Activated T-helper 1 cell treated with anti-CD3 and anti-CD28 coated beads, Interleukin-2, amount 50 U/mL, for 16 hours (primary cell): ENCODE measurements around the gene PGM5.

Experiments used
- DNase-seq, 2 donors: peaks; one replicate each; pipeline ENCODE4 v3.0.0-alpha.2; 2020; ENCODE audit warnings: low read depth in 1 of 2, low spot score in 1 of 2

Gene PGM5

DNA sequence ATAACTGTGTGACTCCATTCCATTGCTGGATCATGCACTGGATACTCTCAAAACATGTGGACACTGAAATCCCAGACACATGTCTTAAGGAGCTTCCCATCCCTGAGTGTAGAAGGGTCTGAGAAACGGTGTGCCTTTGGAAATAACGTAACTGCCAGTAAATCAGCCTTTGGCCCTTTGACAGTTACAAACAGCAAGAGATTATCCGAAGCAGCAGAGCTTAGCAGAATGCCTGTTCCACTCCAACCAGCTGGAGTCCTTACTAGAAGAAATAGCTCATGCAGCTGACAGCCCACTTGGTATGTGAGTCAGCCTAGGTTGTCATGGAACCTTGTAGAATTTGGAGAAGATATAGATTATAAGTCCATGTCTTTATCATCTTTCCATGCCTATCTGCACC lies 177.3 kb downstream of the PGM5 start:
- no peak for DNase-seq

DNA sequence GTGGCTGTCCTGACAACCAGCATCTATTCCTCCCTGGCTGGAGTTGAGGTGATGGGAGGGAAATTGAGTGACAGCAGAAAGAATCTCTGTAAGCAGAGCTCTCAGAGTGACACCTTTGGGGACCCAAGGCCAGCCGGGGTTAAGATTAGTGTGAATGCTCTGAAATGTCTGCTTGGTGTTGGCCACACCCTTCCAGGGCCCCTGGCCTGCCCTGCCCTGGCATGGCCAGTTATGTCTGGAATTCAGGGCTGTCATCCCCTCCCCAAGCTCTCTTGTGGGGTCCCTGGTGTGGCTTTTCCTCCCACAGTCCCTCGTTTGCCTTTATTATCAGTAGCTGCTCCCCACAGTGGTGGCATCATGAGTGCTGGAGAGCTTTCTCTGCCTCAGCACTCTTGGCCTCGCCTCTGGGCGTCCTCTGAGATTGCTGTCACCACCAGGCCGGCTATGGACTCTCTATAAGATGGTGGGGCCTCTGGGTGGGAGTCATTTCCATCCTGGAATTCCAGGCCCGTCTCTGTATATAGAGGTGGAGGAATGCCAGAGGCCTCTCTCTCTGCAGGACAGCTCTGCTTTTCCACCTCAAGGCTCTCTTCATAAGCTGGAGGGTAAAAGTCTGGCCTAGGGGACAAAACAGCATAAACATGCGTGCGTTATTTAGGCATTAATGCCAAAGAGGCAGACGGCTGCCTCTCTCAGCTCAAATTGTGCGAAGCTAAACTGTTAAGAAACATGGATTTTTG lies 180.6 kb downstream of the PGM5 start:
- DNase-seq, result no peak

DNA sequence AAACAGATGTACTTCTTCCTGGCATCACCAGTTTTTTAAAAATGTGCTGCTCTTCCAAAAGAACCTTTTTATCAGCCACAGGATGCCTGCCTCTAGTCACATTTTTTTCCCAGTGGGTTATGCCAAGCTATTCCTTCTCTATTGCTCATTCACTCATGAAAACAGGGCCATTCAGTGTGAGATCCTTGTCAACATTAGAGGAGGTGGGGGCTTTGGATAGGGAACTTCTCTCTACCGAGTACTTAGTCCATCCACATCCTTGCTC lies 181.1 kb downstream of the PGM5 start:
- DNase-seq, result no peak

DNA sequence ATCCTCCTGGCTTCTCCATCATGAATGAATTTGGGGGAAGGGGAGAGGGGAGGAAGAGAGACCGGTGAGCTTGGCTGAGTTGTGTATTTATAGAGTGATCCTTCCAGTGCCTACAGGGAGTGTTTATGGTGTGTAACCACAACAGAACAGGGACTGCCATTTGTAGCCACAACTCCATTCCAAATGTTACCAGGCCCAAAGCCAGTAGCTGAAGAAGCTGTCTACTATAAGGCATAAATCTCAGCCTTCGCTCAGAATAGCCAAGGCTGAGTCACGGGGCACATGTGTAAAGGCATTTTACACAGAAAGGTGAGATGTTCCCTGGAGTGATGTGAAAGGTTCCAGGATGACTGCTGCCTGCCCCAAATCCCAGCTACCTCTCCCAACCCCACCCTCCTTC lies 181.8 kb downstream of the PGM5 start:
- DNase-seq, result no peak

DNA sequence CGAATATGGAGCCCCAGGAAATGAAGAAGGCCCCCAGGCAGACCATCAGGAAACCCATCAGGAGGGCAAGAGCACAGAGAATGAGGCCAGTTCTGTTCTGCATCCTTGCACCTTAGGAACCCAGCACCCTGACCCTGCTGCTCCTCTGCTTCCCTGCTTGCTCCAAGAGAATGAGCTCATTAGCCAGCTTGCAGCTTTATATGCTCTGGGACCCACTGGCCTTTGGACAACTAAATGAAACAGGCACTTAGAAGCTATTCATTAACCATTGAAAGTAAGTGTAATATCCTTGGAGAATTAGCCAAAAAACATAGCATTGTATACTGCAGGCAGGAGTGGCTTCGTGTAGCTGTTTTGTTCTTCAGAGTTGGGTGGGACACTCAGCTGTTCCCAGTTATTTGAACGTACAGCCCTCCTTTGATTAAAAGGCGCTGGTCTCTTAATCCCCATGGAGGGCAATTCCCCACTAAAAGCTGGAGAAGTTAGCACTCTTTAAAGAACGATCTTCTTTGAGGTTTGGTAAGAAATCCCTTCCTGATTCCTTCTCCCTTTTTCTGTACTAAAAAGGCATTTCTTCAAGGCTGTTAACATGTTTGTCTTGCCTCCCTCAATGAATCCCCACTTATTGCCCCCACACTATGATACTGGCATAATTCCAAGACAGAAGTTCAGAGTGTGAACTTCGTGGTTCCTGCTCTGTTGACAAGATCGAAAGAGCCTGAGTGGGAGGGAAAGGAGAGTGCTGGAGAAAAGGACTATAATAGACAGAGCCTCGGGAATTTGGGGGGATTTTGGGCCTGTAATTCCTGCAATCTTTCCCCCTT lies 184.5 kb downstream of the PGM5 start, which contains the start of gene TMEM252:
Gene TMEM252, minus strand, starts transcription at position 172 of the 824 bp plus-strand sequence. Its CDS starts 69 bp downstream, at position 103.
- DNase-seq, result no peak

DNA sequence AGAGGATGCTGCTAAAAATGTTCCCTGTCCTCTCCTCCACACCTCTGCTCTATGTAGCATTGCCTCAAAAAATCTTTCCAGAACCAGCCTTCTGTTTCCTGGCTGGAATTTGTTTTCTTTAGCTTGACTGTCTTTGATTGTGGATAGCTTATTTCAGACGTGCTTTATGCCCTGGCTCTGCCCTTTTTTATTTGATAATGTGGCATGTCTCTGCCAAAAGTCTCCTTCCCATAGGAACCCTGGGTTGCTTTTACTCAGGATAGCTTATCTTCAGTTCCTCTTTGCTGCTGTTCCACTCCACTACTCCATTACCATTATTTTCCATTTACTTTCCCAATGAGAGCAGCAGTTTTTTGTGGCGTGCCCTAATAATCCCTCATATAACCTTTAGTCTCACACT lies 185.2 kb downstream of the PGM5 start:
- DNase-seq, result no peak

DNA sequence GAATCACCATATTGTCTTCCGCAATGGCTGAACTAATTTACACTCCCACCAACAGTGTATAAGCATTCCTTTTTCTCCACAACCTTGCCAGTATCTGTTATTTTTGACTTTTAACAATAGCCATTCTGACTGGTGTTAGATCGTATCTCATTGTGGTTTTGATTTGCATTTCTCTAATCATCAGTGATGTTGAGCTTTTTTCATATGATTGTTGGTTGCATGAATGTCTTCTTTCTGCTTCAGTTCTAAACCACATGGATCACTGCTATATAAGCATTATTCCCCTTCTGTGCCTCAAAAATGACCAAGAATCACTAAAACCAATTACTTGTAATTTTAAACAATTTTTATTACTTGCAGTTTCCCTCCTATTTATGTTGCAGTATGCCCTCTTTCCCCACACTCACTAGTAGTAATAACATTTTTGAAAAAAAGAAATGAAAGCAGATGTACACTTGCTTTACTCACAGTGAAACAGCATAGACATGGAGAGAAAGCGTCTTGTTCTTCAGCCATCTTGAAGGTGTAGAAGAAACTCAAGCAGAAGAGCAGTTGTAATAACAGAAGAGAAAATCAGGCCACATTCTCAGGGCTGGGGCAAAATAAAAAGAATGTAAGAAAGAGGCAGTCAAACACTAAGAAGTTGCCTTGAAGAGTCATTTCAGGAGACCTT lies 188.8 kb downstream of the PGM5 start:
- no peak for DNase-seq

DNA sequence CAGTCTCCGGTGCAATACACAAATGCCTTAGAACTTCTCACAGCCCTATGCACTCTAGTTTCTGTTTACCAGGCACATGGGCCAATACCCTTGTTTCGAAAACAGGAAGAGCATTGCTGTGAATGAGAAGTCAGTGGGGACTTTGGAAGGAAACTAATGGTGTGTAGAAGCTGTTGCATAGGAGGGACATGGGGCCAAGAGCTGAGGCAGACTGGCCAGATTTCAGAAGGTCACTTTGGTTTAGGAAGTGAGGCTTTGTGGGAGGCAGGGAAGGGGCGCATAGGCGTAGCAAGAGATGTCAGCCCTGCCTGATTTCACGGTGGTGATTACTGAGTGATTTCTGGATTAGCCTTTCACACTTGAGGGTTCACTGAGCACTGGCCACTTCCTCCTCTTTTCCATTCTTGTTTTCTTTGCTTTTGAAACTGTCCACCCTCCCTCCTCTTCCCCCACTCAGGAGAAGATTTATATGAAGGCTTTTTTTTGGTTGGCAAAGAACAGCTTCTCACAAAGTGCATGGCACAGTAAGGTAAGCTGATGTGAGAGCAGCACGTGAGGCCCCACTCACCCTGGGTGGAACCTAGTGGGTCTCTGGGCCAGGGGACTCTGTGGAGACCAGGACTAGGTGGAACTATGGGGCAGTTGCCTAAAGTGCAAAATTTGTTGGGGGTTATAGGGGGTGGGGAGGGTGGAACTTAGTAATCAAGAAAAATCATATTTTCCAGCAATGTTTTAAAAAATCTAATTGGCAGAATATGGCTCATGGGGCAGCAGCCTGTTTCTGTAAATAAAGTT lies 190.4 kb downstream of the PGM5 start:
- no peak for DNase-seq

DNA sequence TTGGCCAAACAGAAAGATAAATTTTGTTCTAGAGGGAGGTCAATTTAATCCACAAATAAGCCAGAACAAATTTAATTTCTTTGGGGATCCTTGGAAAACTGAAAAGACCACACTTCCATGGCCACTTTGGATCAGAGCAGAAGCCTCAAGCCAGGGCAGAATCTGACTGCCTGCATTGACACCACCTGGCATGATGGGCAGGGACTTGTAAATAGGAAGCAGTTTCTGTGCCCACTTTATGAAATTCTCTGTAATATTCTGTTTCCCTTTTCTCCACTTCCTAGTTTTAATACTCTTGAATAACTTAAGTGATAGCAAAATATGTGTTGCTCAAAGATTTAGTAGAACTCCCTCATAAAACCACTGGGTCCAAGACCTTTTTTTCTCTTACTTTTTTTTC lies 191.0 kb downstream of the PGM5 start:
- no peak for DNase-seq

DNA sequence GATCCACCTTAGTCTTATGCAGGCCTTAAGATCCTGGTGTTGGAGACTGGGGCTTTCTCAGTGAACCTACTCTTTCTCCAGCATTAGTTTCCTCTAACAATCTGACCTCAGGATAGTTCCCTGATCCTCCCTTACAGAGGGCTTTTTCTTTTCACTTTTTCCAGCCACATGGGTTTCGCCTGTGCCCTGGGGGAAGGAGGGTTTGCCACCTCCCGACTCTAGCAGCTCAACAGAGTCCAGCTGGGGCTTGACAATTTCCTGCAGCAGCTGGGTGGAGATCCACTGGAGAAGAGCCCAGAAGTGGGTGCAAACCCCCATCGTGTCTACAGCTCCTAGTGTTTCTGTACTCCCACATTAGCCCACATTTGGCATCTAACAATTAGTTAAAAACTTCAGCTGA lies 191.8 kb downstream of the PGM5 start:
- no peak for DNase-seq

DNA sequence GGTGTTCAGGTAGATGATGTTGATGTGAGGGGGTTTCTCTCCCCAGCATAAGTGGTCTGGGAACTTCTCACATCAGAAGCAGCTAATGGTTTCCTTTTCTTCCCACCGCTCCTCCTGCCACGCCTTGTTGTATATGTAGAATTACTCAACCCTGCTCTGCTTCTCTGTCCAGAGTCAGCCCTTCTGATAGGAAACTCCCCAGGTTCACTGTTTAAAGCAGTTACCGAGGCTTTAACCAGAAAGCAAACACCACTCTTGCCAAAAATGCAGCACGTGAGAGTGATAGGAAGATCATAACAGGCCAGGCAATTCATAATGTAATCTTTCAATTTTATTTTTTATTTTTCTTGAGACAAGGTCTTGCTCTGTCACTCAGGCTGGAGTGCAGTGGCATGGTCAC lies 194.8 kb downstream of the PGM5 start:
- DNase-seq, result no peak

DNA sequence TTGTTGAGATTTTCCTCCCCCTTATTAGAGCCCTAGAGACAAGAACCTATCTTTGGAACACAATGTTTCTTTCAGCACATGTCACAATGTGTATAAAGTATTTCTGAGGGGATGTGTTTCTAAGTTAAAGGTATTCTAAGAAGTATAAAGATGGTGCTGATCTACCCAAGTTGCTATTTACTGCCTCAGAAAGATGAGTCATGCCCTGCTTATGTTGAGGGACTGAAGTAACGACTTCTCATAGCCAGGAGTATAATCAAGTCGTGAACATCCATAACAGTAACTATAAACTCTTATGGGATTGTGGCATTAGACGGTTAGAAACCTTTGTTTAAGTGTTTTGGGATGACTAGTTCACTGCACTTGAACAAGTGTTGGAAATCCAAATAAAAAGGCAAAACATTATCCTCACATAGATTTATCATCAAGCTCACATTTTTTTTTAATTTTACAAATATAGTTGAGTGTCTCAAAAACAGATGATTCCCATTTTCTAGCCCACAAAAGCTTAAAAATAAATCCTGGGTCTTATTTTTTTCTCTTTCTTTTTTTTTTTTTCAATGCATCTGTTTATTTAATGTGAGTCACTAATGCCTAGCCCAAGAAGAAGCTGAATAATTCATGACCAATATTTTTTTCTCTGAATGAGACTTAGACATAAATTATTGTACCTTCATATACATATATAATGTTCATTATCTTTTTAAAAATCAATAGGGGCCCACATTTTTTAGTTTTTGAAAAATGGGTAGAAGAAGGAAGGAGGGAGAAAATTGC lies 196.5 kb downstream of the PGM5 start:
- no peak for DNase-seq

DNA sequence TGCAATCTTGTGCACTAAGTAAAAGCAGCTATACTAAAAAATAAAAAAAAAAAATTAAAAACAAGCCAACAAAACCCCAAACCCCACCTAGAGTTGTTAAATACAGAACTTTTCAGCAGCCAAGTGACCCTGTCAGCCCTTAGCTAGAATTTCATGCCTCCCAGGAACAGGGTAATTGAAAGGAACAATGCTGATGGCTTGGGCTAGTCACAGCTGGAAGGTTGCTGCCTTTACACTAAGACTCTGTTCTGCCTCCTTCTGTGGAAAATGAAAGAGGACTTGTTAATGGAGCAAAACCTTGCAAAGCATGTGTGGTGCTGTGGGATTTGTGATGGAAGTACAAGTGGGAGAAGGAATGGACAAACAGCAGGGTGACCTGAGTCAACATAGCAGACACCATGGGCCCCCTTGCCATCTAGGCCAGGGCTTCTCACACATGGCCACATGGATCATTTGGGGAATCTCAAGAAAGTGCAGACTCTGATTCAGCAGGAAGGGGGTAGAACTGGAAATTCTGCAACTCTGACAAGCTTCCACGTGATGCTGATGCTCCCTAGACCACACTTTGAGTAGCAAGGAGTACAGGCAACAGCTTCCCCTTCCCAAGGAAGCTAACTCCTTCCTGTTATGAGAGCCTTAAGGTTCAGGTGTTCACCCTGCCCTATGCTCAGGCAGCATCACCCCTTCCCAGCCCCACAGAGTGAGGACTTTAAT lies 199.2 kb downstream of the PGM5 start:
- DNase-seq, result no peak

DNA sequence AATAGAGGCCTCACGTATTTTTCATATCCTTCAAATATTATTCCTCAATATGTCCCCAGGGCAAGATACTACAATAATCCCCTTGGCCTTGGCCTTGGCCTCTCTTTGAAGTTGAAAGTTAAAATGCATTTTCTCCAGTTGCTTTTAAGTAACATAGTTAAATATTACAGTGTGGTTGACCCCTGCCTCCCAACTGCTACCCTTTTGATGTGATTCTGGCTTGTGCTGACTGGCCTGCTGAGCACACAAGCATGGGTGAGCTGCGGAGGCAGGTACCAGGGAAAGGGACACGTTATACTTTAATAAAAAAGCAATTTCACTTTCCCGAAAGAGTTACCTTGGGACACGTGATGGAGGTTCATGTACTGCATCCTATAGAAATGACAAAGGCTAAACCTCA lies 202.1 kb downstream of the PGM5 start:
- DNase-seq, result no peak

DNA sequence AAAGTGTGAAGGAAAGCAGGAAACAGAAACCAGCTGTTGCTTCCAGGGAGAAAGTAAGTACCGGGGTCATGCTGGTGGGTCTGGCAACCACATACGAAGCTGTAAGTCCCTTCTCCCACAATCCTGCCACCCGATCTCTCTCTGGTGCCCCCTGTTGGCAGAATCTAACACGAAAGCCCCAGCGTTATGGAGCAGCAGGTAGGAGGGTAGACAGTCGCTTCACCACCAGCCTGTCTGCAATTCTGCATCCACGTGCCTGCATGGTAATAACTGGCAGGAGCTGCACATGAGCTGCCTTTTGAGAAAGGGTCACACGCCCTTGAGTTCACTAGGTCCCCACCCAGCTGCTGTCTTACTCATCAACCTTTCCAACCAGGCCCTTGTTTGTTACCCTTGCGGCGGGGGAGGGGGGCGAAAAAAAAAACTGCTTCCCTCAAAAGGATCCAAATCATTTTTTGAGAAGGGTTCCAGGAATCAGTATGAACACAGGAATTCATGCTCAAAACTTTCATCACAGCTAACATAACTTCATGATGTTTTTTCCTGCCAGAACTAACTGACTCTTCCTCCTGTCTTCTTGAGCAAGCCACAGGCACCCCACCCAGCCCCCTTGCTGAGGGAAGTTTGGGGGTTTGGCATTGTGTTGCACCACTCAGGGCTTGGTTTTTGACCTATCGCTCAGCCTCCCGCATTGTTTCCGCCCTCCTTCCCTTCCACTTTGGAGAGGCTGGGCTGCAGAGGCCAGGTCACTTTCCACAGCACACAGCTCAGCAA lies 203.8 kb downstream of the PGM5 start:
- DNase-seq, result peak in 1 of 2 donors; percentile 10

DNA sequence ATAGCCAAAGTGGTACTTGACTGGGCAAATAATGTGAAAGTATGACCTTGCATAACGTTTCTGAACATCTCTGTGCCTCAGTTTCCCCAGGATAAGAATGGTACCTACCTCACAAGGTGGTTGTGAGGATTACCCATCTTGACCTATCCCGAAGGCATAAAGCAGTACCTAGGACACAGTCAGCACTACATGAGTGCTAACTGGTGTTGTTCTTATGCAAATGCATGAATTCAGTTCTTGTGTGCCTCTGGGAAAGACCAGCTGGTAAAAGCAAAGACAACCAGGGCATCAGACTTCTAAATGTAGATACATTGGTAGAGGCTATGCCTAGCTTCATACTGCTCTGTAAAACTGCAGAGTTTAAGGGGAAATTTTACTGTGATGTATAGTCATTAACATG lies 206.1 kb downstream of the PGM5 start:
- no peak for DNase-seq

DNA sequence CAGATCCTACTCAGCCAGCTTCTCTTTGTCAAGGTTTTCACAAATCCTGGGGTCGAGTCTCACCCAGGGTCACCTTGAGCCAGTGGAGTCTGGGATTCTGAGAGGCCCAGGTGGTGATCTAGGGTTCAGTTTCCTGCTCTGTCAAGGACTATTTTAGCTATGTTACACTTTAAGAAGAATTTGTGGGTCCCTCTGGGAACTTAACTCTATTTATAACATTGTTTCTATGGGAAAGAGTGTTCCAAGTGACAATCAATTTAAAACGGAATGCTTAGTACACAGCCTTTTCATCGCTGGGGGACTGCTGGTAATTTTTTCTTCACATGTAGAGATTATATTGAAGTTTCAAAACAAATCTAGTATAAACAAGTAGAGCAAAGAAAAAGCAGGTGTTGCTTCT lies 211.2 kb downstream of the PGM5 start:
- DNase-seq, result no peak

DNA sequence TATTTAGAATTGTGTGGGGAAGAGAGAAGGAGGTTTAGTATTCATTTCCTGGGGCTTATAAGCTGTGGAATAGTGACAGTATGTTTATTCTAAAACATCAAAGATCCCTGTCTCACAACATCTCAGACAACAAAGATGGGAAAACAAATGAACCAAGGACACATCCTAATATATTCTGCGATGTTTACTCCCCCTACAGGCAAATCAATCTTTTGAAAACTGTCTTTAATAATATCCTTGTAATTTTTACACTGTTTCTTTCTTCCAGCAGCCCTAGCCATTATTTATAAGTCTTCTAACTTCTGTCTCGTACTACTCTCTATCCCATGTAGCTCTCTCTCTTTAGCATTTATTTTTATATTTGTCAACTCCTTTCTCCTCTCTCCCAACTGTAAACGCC lies 217.7 kb downstream of the PGM5 start:
- no peak for DNase-seq

DNA sequence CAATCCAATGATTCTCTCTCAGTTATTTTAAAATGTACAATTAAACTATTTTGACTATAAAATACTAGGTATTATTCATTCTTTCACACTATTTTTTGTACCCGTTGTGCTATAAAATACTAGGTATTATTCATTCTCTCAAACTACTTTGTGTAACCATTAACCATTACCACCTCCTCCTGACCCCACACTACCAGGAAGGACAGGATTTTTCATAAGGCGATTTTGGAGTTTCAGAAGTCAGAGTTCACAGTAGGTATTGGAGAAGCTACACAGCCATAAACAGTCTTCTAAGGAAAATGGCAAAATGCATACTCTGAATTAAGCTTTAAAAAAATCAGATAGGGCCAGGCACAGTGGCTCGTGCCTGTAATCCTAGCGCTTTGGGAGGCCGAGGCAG lies 219.4 kb downstream of the PGM5 start:
- no peak for DNase-seq
